Activated CD8-positive, alpha-beta T cell treated with anti-CD3 and anti-CD28 coated beads for 36 hours (primary cell): ENCODE results near the gene PRKAB1. TPM values are rescaled to one million over a fixed set of nuclear protein-coding genes. Genes with fewer than 3 reads are reported as not detected.

Experiments used
- ATAC-seq: fragments of 200-7000 bp; cut with Tn5 transposase; one replicate; pipeline ENCODE4 v1.10.0; 2021; ENCODE audit warnings: mild to moderate bottlenecking, moderate library complexity
- CTCF ChIA-PET: fragments of 350-600 bp; sonication (Branson Sonifier 250); formaldehyde crosslinking; loops from one replicate; lab custom pipeline; 2021; ENCODE audit warnings: antibody characterized with exemption; lab: Charles Lee
- POLR2A ChIA-PET: fragments of 350-600 bp; sonication (Branson Sonifier 250); formaldehyde crosslinking; loops from one replicate; lab custom pipeline; 2021; ENCODE audit warnings: antibody characterized with exemption; lab: Charles Lee
- DNase-seq: peaks from one replicate; pipeline ENCODE4 v3.0.0-alpha.2; 2020
- H3K27ac Mint-ChIP-seq: one replicate; pipeline ENCODE4 v1.8.0; 2021; ENCODE audit warnings: mild to moderate bottlenecking, mixed read lengths
- H3K27me3 Mint-ChIP-seq: one replicate; pipeline ENCODE4 v1.8.0; 2021; ENCODE audit warnings: mixed read lengths
- H3K36me3 Mint-ChIP-seq: one replicate; pipeline ENCODE4 v1.8.0; 2021; ENCODE audit warnings: low read depth, mixed read lengths
- H3K4me1 Mint-ChIP-seq: one replicate; pipeline ENCODE4 v1.8.0; 2021; ENCODE audit warnings: low read depth, mixed read lengths
- H3K4me3 Mint-ChIP-seq: one replicate; pipeline ENCODE4 v1.8.0; 2021; ENCODE audit warnings: mild to moderate bottlenecking, moderate library complexity, mixed read lengths
- H3K9me3 Mint-ChIP-seq: one replicate; pipeline ENCODE4 v1.8.0; 2021; ENCODE audit warnings: mixed read lengths
- intact Hi-C: fragments of 100-400 bp; cut with micrococcal nuclease; formaldehyde crosslinking; loops from one replicate; pipeline ENCODE4 v1.10.0; 2022
- total RNA-seq, 2 experiments: library from RNA; stranded (reverse); gene quantifications; one replicate each; pipeline ENCODE4 v1.2.3, GENCODE V29; 2021
- TF ChIP-seq, protein P1 (sequence below): fragments of 200-600 bp; IDR thresholded peaks from one replicate; pipeline ENCODE4 v1.8.0; 2022; ENCODE audit warnings: antibody characterized with exemption, mild to moderate bottlenecking

The PRKAB1 gene
- total RNA-seq, 2 experiments from 2014 or later, result 21.0 to 24.8 TPM

DNA sequence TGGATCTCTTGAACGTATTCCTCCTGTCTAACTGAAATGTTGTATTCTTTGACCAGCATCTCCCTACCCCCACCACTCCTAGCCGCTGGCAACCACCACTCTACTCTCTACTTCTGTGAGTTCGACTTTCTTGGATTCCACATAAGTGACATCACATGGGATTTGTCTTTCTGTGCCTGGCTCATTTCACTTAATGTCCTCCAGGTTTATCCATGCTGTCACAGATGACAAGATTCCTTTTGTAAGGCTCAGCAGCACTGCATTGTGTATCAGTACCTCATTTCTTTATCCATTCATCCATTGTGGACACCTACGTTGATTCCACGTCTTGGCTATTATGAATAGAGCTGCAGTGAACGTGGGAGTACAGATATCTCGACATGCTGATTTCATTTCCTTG, 10.5 kb downstream of the PRKAB1 start:
- POLR2A ChIA-PET, result interaction anchor here (0.7 kb wide), 1 partner anchor 62 kb away, joined by 3 read pairs; no protein-coding TSS in a partner anchor
- H3K27ac Mint-ChIP-seq, result no peak overlapping the region

DNA sequence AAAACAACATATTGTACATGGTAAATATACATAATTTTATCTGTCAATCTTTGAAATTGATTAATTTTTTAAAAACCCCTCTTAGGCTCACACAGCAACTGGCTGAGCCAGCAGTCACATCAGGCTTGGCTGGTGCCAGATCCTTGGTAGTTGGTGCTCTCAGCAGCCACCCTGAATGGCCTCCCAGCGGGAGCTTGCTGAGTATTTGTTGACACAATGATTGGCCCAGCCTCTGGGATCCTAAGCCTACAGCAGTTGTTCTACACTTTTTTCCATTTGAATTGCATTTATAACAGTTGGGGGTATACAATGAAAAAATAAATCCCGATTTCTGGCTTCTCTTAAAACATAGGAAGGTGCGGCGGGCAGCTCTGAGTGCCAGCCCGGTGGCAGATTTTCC, 11.1 kb downstream of the PRKAB1 start:
- no peaks in the 10 kb centered on the region for H3K9me3 Mint-ChIP-seq
- POLR2A ChIA-PET, result interaction anchor here (0.7 kb wide), 1 partner anchor 61 kb away, joined by 3 read pairs; no protein-coding TSS in a partner anchor
- CTCF ChIA-PET, result interaction anchor here (0.9 kb wide), 1 partner anchor 11 kb away, joined by 3 read pairs; the partner anchor contains the start of gene PRKAB1
- no peaks in the 10 kb centered on the region for H3K27me3 Mint-ChIP-seq
- TF ChIP-seq, protein P1, sequence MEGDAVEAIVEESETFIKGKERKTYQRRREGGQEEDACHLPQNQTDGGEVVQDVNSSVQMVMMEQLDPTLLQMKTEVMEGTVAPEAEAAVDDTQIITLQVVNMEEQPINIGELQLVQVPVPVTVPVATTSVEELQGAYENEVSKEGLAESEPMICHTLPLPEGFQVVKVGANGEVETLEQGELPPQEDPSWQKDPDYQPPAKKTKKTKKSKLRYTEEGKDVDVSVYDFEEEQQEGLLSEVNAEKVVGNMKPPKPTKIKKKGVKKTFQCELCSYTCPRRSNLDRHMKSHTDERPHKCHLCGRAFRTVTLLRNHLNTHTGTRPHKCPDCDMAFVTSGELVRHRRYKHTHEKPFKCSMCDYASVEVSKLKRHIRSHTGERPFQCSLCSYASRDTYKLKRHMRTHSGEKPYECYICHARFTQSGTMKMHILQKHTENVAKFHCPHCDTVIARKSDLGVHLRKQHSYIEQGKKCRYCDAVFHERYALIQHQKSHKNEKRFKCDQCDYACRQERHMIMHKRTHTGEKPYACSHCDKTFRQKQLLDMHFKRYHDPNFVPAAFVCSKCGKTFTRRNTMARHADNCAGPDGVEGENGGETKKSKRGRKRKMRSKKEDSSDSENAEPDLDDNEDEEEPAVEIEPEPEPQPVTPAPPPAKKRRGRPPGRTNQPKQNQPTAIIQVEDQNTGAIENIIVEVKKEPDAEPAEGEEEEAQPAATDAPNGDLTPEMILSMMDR, result no peak
- ATAC-seq (no peak), DNase-seq (no peak)
- H3K36me3 Mint-ChIP-seq, result peaks cover 49% of the 10 kb centered on the region
- intact Hi-C loops, result no loop called here
- H3K4me3 Mint-ChIP-seq, result no peak overlapping the region
- H3K4me1 Mint-ChIP-seq, result peaks cover 25% of the 10 kb centered on the region
- no peak overlapping the region for H3K27ac Mint-ChIP-seq

More for the DNA sequence above, 10.5 kb downstream of the PRKAB1 start:
- Mint-ChIP-seq H3K4me3 (no peak overlapping the region), H3K9me3 (no peaks in the 10 kb centered on the region), H3K4me1 (peaks cover 31% of the 10 kb centered on the region), H3K36me3 (peaks cover 55% of the 10 kb centered on the region), H3K27me3 (no peaks in the 10 kb centered on the region)
- intact Hi-C loops, result no loop called here
- TF ChIP-seq, protein P1, result no peak
- DNase-seq (no peak), ATAC-seq (no peak)
- CTCF ChIA-PET, result interaction anchor here (0.9 kb wide), 1 partner anchor 11 kb away, joined by 3 read pairs; the partner anchor contains the start of gene PRKAB1

DNA sequence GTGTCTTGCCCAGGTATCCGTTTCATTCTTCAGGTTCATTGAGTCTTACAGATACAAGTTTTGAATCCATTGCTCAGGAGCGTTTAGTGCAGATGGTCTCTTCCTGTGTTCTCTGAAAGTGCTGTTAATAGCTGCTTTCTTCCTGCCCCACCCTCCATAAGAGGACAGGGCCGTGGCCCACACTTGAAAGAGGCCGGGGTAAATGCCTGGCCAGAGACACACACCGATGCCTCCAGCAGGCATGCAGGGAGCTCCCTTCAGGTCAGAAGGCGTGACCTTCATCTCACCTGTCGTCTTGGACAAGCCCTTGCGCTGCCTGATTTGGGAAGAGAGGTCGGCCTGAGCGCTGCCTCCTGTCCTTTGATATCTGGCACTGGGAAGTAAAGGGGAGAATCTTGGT, 11.6 kb downstream of the PRKAB1 start:
- Mint-ChIP-seq H3K9me3 (no peaks in the 10 kb centered on the region), H3K27me3 (no peaks in the 10 kb centered on the region), H3K4me1 (peaks cover 21% of the 10 kb centered on the region), H3K4me3 (no peak overlapping the region), H3K27ac (peak overlapping the region; percentile 64), H3K36me3 (peaks cover 45% of the 10 kb centered on the region)
- POLR2A ChIA-PET, result no interaction called here
- TF ChIP-seq, protein P1, result no peak
- CTCF ChIA-PET, result interaction anchor here (0.9 kb wide), 1 partner anchor 12 kb away, joined by 3 read pairs; the partner anchor contains the start of gene PRKAB1
- intact Hi-C loops, result no loop called here
- ATAC-seq (no peak), DNase-seq (no peak)

DNA sequence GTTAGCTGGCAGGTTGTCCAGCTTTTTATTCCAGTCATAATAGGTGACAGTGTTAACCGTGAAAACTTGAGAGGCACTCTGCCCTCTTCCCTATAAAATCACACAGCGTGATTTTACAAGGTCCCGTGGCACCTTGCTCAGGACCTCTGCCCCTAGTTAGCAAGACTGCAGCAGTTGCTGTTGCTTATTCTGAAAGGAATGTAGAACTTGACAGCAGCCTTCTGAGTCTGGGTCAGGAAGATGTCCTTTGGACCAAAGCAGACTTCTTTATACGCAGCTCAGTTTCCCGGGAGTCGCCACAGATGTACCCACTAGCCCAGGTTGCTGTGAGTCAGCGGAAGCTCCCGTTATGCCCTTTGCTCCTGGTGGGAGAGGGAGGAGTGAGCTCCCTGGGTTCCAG, 13.2 kb downstream of the PRKAB1 start:
- no peak for DNase-seq
- Mint-ChIP-seq H3K36me3 (peaks cover 35% of the 10 kb centered on the region), H3K4me1 (peaks cover 13% of the 10 kb centered on the region), H3K27me3 (no peaks in the 10 kb centered on the region), H3K4me3 (no peak overlapping the region), H3K27ac (peak overlapping the region; percentile 88), H3K9me3 (no peaks in the 10 kb centered on the region)
- TF ChIP-seq, protein P1, result no peak
- intact Hi-C loops, result no loop called here
- no peak for ATAC-seq
- ChIA-PET POLR2A (interaction anchor here (0.7 to 1.1 kb wide), 3 partner anchors 12 to 65 kb away, joined by 3 to 6 read pairs (median 3); partner anchors contain the start of gene PRKAB1), CTCF (interaction anchor here (2.0 kb wide), 1 partner anchor 13 kb away, joined by 8 read pairs; the partner anchor contains the start of gene PRKAB1)
